GM12878 (cell line): ENCODE measurements around the gene ARHGAP26. TPM values are rescaled to one million over a fixed set of nuclear protein-coding genes. Genes with fewer than 3 reads are reported as not detected.

Experiments used
- ATAC-seq: fragments of 200-7000 bp; cut with Tn5 transposase; 3 replicates; pipeline ENCODE4 v1.9.1; 2020; ENCODE audit warnings: mild to moderate bottlenecking, moderate library complexity
- BruUV-seq: library from RNA; stranded (reverse); fragments of 400-500 nt; replicated peaks from 2 replicates; lab custom pipeline; 2021; lab: Mats Ljungman, UMichigan
- CTCF ChIA-PET: fragments of 300-600 bp; sonication (Branson Sonifier 250); formaldehyde crosslinking; extraction: SDS; loops from one replicate; lab custom pipeline; 2021; ENCODE audit warnings: inconsistent platforms; lab: Yijun Ruan, JAX
- POLR2A ChIA-PET: fragments of 350-600 bp; formaldehyde crosslinking; extraction: SDS; loops from one replicate; lab custom pipeline; 2021; ENCODE audit warnings: inconsistent platforms; lab: Charles Lee
- RAD21 ChIA-PET: fragments of 300-600 bp; sonication (Branson Sonifier 250); formaldehyde crosslinking; loops from one replicate; lab custom pipeline; 2023; ENCODE audit warnings: antibody characterized with exemption; ENCODE audit not compliant: unreplicated experiment; lab: Charles Lee
- SMC1A ChIA-PET: fragments of 300-600 bp; sonication (Branson Sonifier 250); formaldehyde crosslinking; loops from one replicate; lab custom pipeline; 2023; ENCODE audit not compliant: unreplicated experiment, uncharacterized antibody; lab: Charles Lee
- DNase-seq: peaks from one replicate; pipeline ENCODE4 v3.0.0-alpha.2; 2011; ENCODE audit warnings: low read depth, low spot score
- FAIRE-seq: peaks from 3 replicates; lab custom pipeline; 2011; peaks lifted over from hg19 to GRCh38; lab: Jason Lieb, UNC
- H2AFZ ChIP-seq: 2 replicates; pipeline ENCODE4 v1.6.0; 2011; ENCODE audit warnings: low read depth, low read length, control low read depth; ENCODE audit not compliant: control insufficient read depth
- H3K27ac ChIP-seq: 2 replicates; pipeline ENCODE4 v1.5.1; 2011; ENCODE audit warnings: control low read depth; ENCODE audit not compliant: control insufficient read depth, insufficient read depth
- H3K27me3 ChIP-seq, 2 experiments: replicated peaks in 1 of 2; 2 replicates each; pipeline versions ENCODE4 v1.6.0 to v1.6.1; 2011; ENCODE audit warnings: low read length in 1 of 2; ENCODE audit not compliant: control insufficient read depth in 2 of 2, insufficient read depth in 2 of 2
- H3K36me3 ChIP-seq, 2 experiments: 2 replicates each; pipeline ENCODE4 v1.5.1; 2011; ENCODE audit warnings: low read length in 1 of 2; ENCODE audit not compliant: control insufficient read depth in 2 of 2, insufficient read depth in 2 of 2
- H3K4me1 ChIP-seq: 2 replicates; pipeline ENCODE4 v1.6.1; 2011; ENCODE audit warnings: mild to moderate bottlenecking, low read length, moderate library complexity, mixed read lengths; ENCODE audit not compliant: control insufficient read depth, insufficient read depth
- H3K4me2 ChIP-seq: 2 replicates; pipeline ENCODE4 v1.6.0; 2011; ENCODE audit warnings: control low read depth; ENCODE audit not compliant: control insufficient read depth, insufficient read depth
- H3K4me3 ChIP-seq: fragments of 200-600 bp; sonication (generic); 2 replicates; pipeline ENCODE4 v1.5.1; 2016
- H3K79me2 ChIP-seq: 2 replicates; pipeline ENCODE4 v1.6.0; 2011; ENCODE audit warnings: low read length; ENCODE audit not compliant: control insufficient read depth, insufficient read depth
- H3K9ac ChIP-seq: 2 replicates; pipeline ENCODE4 v1.8.0; 2011; ENCODE audit warnings: low read length, control low read depth, mixed read lengths; ENCODE audit not compliant: control insufficient read depth, insufficient read depth
- H3K9me3 ChIP-seq: replicated peaks from 3 replicates; pipeline ENCODE4 v1.5.1; 2011; ENCODE audit warnings: mild to moderate bottlenecking, low read length; ENCODE audit not compliant: control insufficient read depth, insufficient read depth
- H4K20me1 ChIP-seq: 2 replicates; pipeline ENCODE4 v1.6.0; 2011; ENCODE audit not compliant: control insufficient read depth, insufficient read depth
- CBX5 ChIP-seq: sonication (generic); IDR thresholded peaks from 2 replicates; pipeline ENCODE4 v1.6.1; 2016; ENCODE audit warnings: low read depth, moderate library complexity, mild to moderate bottlenecking, inconsistent platforms
- CHD1 ChIP-seq: IDR thresholded peaks from 2 replicates; pipeline ENCODE4 v1.6.1; 2012; ENCODE audit warnings: low read depth, low read length, improper control_type of control experiment
- CREB1 ChIP-seq: IDR thresholded peaks from 2 replicates; pipeline ENCODE4 v1.6.1; 2012; ENCODE audit warnings: low read depth, mild to moderate bottlenecking, inconsistent platforms
- EGR1 ChIP-seq, 2 experiments: IDR thresholded peaks; 1 replicate in 1 of 2; 2 replicates in 1 of 2; pipeline ENCODE4 v1.6.1; 2011 to 2012; ENCODE audit warnings: low read depth in 2 of 2, low read length in 2 of 2, borderline replicate concordance in 1 of 2, mild to moderate bottlenecking in 1 of 2, moderate library complexity in 1 of 2
- EZH2 ChIP-seq: IDR thresholded peaks from 2 replicates; pipeline ENCODE4 v1.6.1; 2012; ENCODE audit warnings: low read depth, mild to moderate bottlenecking, control low read depth, inconsistent platforms, low read length, borderline replicate concordance; ENCODE audit not compliant: control insufficient read depth
- GATAD2B ChIP-seq: fragments of 450-650 bp; conservative IDR thresholded peaks from 2 replicates; pipeline ENCODE4 v1.6.1; 2017; ENCODE audit warnings: low read depth, mild to moderate bottlenecking, moderate library complexity
- IKZF1 ChIP-seq: fragments of 450-650 bp; conservative IDR thresholded peaks from 2 replicates; pipeline ENCODE4 v1.6.1; 2017; ENCODE audit warnings: antibody characterized with exemption, mild to moderate bottlenecking
- IRF3 ChIP-seq: fragments of 450-650 bp; IDR thresholded peaks from 2 replicates; pipeline ENCODE4 v1.6.1; 2014; ENCODE audit warnings: mild to moderate bottlenecking
- JUNB ChIP-seq: IDR thresholded peaks from 2 replicates; pipeline ENCODE4 v1.6.1; 2016; ENCODE audit warnings: antibody characterized with exemption, mild to moderate bottlenecking
- KAT2A ChIP-seq: conservative IDR thresholded peaks from 2 replicates; pipeline ENCODE4 v1.6.1; 2011; ENCODE audit warnings: low read depth, low read length; ENCODE audit not compliant: control insufficient read depth
- NFXL1 ChIP-seq: fragments of 450-650 bp; IDR thresholded peaks from 2 replicates; pipeline ENCODE4 v1.6.1; 2017; ENCODE audit warnings: antibody characterized with exemption, mild to moderate bottlenecking, borderline replicate concordance
- NFYA ChIP-seq: IDR thresholded peaks from 2 replicates; pipeline ENCODE4 v1.6.1; 2011; ENCODE audit warnings: low read depth, mild to moderate bottlenecking, low read length, improper control_type of control experiment, borderline replicate concordance
- NRF1 ChIP-seq: conservative IDR thresholded peaks from 2 replicates; pipeline ENCODE4 v1.6.1; 2011; ENCODE audit warnings: mild to moderate bottlenecking, low read depth, low read length, improper control_type of control experiment
- PML ChIP-seq: IDR thresholded peaks from 2 replicates; pipeline ENCODE4 v1.6.1; 2012; ENCODE audit warnings: low read length, inconsistent platforms
- SREBF2 ChIP-seq: IDR thresholded peaks from 2 replicates; pipeline ENCODE4 v1.6.1; 2012; ENCODE audit warnings: mild to moderate bottlenecking, low read length
- WGBS: methylation state at CpG from one replicate; pipeline ENCODE4 v1.1.6; 2016; ENCODE audit warnings: low lambda C conversion rate; ENCODE audit not compliant: insufficient replicate concordance, insufficient coverage; ENCODE audit errors: missing lambda C conversion rate; 5-methylcytosine and 5-hydroxymethylcytosine counted together
- in situ Hi-C: fragments of 300-500 bp; cut with MboI; formaldehyde crosslinking; loops from 9 replicates; pipeline ENCODE4 v1.14.3; 2018; ENCODE audit warnings: mixed read lengths
- intact Hi-C: fragments of 100-400 bp; cut with micrococcal nuclease; formaldehyde crosslinking; loops from one replicate; pipeline ENCODE4 v1.14.2; 2022; ENCODE audit not compliant: unreplicated experiment
- polyA plus RNA-seq, 11 experiments: library from polyadenylated mRNA; depleted of rRNA in 4 of 11; unstranded in 6 of 11; stranded (reverse) in 5 of 11; fragments of >200 nt; fragmentation: Nextera tagmentation in 4 of 11; fragmentation: Illumina TruSeq in 1 of 11; extraction: Ambion mirVana in 4 of 11; extraction: Trizol in 1 of 11; gene quantifications; 1 replicate in 1 of 11; 2 replicates in 10 of 11; pipeline versions ENCODE4 v1.2.1 to v1.2.3, GENCODE V29; 2011 to 2016; ENCODE audit warnings: inconsistent platforms in 2 of 11, missing spikeins in 2 of 11, low read depth in 1 of 11
- total RNA-seq, 4 experiments: library from RNA; depleted of rRNA in 3 of 4; stranded (reverse); fragments of >200 nt in 3 of 4; fragmentation: Illumina TruSeq in 1 of 4; extraction: Trizol in 1 of 4; gene quantifications; 2 replicates each; pipeline versions ENCODE4 v1.2.1 to v1.2.3, GENCODE V29; 2013 to 2021

Gene ARHGAP26
- total and polyA plus RNA-seq, 10 of the 15 experiments (the other 5 are each of a cell fraction or from before 2014, with no cell fraction given) = 9.4 to 41.5 (median 19.3) TPM

DNA sequence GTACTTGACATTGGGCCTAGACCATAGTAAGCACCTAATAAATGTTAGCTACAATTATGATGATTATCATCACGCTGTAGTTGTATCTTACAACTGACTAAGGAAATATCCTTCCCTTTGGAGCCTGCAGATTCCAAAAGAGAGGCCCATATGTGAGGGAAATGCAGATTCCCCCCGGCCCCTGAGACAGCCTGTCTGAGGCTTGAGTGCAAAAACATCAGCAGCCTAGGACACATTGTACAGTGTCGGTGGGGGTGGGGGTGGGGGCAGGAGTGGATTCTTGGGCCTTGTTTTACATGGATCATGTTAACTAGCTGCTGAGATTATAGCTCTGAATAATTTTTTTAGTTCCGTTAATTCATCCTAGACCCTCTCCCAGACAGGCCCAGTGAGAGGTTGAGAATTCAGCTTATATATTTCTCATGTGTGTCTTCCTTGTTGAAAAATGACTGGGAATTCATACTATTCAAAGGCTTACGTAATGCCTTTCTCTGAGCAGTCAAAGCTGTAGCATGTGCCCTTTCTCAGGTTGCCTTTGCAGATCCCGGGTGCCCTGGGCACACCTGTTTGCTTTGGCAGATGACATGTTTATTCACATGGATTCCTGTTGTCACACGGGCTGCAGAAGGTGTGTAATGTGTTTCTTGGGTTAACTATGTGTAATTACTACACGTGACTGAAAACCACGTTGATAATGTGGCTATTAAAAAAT lies 370.5 kb downstream of the ARHGAP26 start:
- no peak for TF ChIP-seq IRF3
- no peak for TF ChIP-seq IKZF1
- TF ChIP-seq, all 136 proteins: peak for 0
- DNase-seq (no peak), ATAC-seq (no peak), FAIRE-seq (no peak)
- in situ Hi-C loops (no loop called here), intact Hi-C loops (no loop called here)
- ChIA-PET RAD21 (interaction anchor here (0.9 to 1.4 kb wide), 4 partner anchors 13 to 139 kb away, joined by 3 read pairs; no protein-coding TSS in a partner anchor), POLR2A (interaction anchor here (1.7 kb wide), 1 partner anchor 13 kb away, joined by 5 read pairs; no protein-coding TSS in a partner anchor), CTCF (interaction anchor here (0.5 to 1.0 kb wide), 3 partner anchors 9 to 54 kb away, joined by 3 to 5 read pairs (median 4); no protein-coding TSS in a partner anchor), SMC1A (interaction anchor here (1.0 to 2.8 kb wide), 8 partner anchors 9 to 31 kb away, joined by 3 to 17 read pairs (median 6); no protein-coding TSS in a partner anchor)
- Histone ChIP-seq H3K27me3 (no peaks in the 10 kb centered on the region), H3K27ac (no peak overlapping the region), H3K4me2 (no peak overlapping the region), H2AFZ (no peak overlapping the region), H4K20me1 (no peaks in the 10 kb centered on the region), H3K9me3 (no peaks in the 10 kb centered on the region), H3K4me1 (no peaks in the 10 kb centered on the region), H3K4me3 (no peak overlapping the region), H3K9ac (no peak overlapping the region), H3K36me3 (peaks cover 0 to 2% of the 10 kb centered on the region in 2 experiments; a peak in 2 of 4 replicates), H3K79me2 (no peaks in the 10 kb centered on the region)
- WGBS = 95% methylated on average over 9 of the region's 9 CpGs
- no TSS peak for BruUV-seq

DNA sequence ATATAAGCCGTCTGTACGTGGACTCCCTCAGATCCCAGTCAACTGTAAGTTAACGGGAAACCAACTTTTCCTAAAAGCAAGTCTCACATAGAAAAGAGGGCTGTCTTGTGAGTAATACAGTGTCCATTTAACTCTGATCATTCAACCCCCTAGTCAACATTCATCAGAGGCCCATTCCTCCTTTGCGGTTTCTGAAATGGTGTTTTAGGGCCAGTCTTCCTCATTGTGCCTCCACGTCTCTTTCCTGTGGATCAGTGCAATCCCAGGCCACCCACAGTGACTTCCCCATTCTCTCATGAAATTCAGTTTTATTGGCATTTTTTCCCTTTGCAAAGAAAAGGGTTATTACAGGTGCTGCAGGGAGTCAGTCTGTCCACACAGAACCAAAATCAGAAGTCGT lies 371.5 kb downstream of the ARHGAP26 start:
- no TSS peak for BruUV-seq
- FAIRE-seq (no peak), ATAC-seq (no peak), DNase-seq (no peak)
- Histone ChIP-seq H3K27ac (no peak overlapping the region), H3K79me2 (no peaks in the 10 kb centered on the region), H4K20me1 (no peaks in the 10 kb centered on the region), H3K9ac (no peak overlapping the region), H3K4me2 (no peak overlapping the region), H3K4me3 (no peak overlapping the region), H3K9me3 (no peaks in the 10 kb centered on the region), H3K4me1 (no peaks in the 10 kb centered on the region), H3K27me3 (no peaks in the 10 kb centered on the region), H2AFZ (no peak overlapping the region), H3K36me3 (peaks cover 0 to 2% of the 10 kb centered on the region in 2 experiments; a peak in 3 of 4 replicates)
- WGBS = 95% methylated on average over 6 of the region's 6 CpGs
- POLR2A ChIA-PET = no interaction called here
- in situ Hi-C loops = no loop called here
- intact Hi-C loops = no loop called here
- RAD21 ChIA-PET = no interaction called here
- SMC1A ChIA-PET = interaction anchor here (1.0 to 1.7 kb wide), 2 partner anchors 23 to 32 kb away, joined by 3 to 6 read pairs; no protein-coding TSS in a partner anchor
- CTCF ChIA-PET = interaction anchor here (1.3 kb wide), 1 partner anchor 1005 kb away, joined by 3 read pairs; no protein-coding TSS in a partner anchor
- TF ChIP-seq CBX5 (no peak), NFYA (no peak), NFXL1 (no peak), EZH2 (no peak), CREB1 (no peak), NRF1 (no peak), EGR1 (IDR thresholded peaks at IDR 0.05; ENCODE audit: borderline replicate concordance in 1 of 2, low read depth in 2 of 2, low read length in 2 of 2) (no peak), PML (no peak), SREBF2 (no peak), KAT2A (no peak), JUNB (no peak), CHD1 (no peak), GATAD2B (no peak)
